ENCODE results near the gene PITX1. TPM values are rescaled to one million over a fixed set of nuclear protein-coding genes. Genes with fewer than 3 reads are reported as not detected.

The PITX1 gene
- total RNA-seq, 1 donor from 2014 or later, result not detected

- TF ChIP-seq, protein P1, sequence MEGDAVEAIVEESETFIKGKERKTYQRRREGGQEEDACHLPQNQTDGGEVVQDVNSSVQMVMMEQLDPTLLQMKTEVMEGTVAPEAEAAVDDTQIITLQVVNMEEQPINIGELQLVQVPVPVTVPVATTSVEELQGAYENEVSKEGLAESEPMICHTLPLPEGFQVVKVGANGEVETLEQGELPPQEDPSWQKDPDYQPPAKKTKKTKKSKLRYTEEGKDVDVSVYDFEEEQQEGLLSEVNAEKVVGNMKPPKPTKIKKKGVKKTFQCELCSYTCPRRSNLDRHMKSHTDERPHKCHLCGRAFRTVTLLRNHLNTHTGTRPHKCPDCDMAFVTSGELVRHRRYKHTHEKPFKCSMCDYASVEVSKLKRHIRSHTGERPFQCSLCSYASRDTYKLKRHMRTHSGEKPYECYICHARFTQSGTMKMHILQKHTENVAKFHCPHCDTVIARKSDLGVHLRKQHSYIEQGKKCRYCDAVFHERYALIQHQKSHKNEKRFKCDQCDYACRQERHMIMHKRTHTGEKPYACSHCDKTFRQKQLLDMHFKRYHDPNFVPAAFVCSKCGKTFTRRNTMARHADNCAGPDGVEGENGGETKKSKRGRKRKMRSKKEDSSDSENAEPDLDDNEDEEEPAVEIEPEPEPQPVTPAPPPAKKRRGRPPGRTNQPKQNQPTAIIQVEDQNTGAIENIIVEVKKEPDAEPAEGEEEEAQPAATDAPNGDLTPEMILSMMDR (IDR thresholded peaks at IDR 0.05), result no peak
- no peaks in the 10 kb centered on the region for H3K36me3 ChIP-seq
- H3K27me3 ChIP-seq, result peaks cover 13% of the 10 kb centered on the region
- no peak overlapping the region for H3K27ac ChIP-seq
- intact Hi-C loops (cut with DNase I), result no loop called here
- no peak for ATAC-seq
- H3K4me1 ChIP-seq, result no peaks in the 10 kb centered on the region
- peak; percentile 34 for DNase-seq
- H3K4me3 ChIP-seq, result no peak overlapping the region
- no peaks in the 10 kb centered on the region for H3K9me3 ChIP-seq
Observed at GRCh38 chr5:135076051-135076491, 42.0 kb upstream of the PITX1 start.

DNA sequence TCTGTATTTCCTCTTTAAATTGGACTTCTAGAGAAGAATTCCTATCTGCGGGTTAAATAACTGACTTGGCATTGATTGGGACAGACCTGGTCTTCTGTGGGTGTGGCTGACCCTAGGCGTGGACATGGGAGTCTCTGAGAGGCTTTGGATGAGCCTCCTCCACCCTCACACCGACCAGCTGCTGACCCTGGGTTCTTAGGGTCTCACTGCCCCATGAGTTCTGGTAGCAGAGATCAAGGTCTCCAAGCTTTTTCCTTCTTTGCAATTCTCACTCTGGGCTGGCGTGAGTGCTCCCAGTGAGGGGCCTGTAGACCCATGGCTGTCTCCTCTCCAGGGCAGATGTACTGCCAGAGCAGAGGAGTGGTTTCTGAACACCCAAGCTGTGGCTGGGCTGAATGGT lies 41.6 kb upstream of the PITX1 start:
- intact Hi-C loops (cut with DNase I), result no loop called here
- Histone ChIP-seq H3K27me3 (peaks cover 13% of the 10 kb centered on the region), H3K4me3 (no peak overlapping the region), H3K4me1 (no peaks in the 10 kb centered on the region), H3K27ac (no peak overlapping the region), H3K9me3 (no peaks in the 10 kb centered on the region), H3K36me3 (no peaks in the 10 kb centered on the region)
- no peak for ATAC-seq
- DNase-seq, result peak; percentile 31
- TF ChIP-seq, protein P1 (IDR thresholded peaks at IDR 0.05), result no peak

DNA sequence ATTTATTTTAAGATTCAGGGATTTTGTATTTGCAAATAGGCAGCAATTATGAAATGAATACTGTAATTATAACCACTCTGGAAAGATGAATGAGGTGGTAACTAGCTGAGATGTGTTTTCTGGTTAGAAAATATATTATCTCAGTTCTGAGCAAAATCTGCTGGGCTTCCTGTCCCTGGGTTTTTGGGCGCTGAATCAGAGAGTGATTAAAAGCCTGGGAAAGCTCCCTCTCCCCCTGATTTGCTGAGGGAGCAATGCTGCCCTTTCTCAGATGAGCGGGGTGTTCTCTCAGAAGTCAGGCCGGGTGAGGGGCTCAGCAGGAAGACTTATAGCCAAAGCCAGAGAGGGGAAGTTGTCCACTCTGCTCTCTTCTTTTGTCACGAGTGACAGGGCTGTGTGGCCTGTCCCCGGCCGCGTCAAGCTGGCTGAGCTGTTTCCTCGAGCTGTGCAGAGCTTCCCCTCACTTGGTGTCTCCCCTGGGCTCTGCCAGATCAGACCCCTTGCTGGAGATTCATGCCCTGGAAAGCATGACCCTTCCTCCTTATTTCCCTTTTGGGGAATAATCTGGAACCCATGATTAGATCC lies 39.8 kb upstream of the PITX1 start:
- TF ChIP-seq, protein P1 (IDR thresholded peaks at IDR 0.05), result no peak
- no peaks in the 10 kb centered on the region for H3K4me1 ChIP-seq

GRCh38 chr5:135072387-135073281 lies 38.6 kb upstream of the PITX1 start:
- Histone ChIP-seq H3K27me3 (peaks cover 12% of the 10 kb centered on the region), H3K27ac (no peak overlapping the region), H3K36me3 (no peaks in the 10 kb centered on the region), H3K4me3 (no peak overlapping the region), H3K9me3 (no peaks in the 10 kb centered on the region), H3K4me1 (no peaks in the 10 kb centered on the region)
- TF ChIP-seq, protein P1 (IDR thresholded peaks at IDR 0.05), result no peak
- no peak for ATAC-seq
- DNase-seq, result peak; percentile 32
- intact Hi-C loops (cut with DNase I), result no loop called here

More for the DNA sequence above, 39.8 kb upstream of the PITX1 start:
- no peak overlapping the region for H3K27ac ChIP-seq
- ATAC-seq, result no peak
- H3K4me3 ChIP-seq, result no peak overlapping the region
- H3K27me3 ChIP-seq, result peaks cover 13% of the 10 kb centered on the region
- intact Hi-C loops (cut with DNase I), result no loop called here
- no peak for DNase-seq
- H3K36me3 ChIP-seq, result no peaks in the 10 kb centered on the region
- no peaks in the 10 kb centered on the region for H3K9me3 ChIP-seq

DNA sequence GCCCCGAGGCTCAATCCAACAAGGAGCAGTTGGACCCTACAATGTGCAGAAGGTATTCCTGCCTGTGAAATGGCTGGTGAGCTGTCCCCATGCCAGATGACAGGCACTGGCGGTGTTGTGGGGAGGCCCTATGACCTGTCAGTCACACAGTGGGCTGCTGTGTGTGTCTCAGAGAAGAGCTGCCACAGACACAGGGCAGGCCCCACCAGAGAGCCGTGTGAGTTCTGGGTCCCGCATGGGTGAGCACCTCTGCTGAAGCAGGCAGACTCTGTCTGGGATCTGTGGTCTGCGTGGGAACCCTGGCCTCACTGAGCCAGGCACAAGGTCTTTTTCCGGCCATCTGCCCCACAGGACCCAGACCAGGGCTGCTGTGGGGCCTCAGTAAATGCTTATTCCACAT lies 37.3 kb upstream of the PITX1 start:
- TF ChIP-seq, protein P1 (IDR thresholded peaks at IDR 0.05), result no peak

More for the DNA sequence above, 37.3 kb upstream of the PITX1 start:
- Histone ChIP-seq H3K36me3 (no peaks in the 10 kb centered on the region), H3K9me3 (no peaks in the 10 kb centered on the region), H3K27ac (no peak overlapping the region), H3K27me3 (peaks cover 4% of the 10 kb centered on the region), H3K4me1 (no peaks in the 10 kb centered on the region), H3K4me3 (no peak overlapping the region)
- ATAC-seq (no peak), DNase-seq (peak; percentile 51)
- intact Hi-C loops (cut with DNase I), result no loop called here

Data from upper lobe of right lung (tissue), 1 donor.